Breast epithelium (tissue), 3 donors: ENCODE results near the gene TBCCD1.

ENCODE experiments used
- CTCF ChIP-seq, 3 donors: fragments of 450-650 bp; IDR thresholded peaks; one replicate each; pipeline ENCODE4 v1.5.1; 2016 to 2017; ENCODE audit warnings: antibody characterized with exemption in 3 of 3, mild to moderate bottlenecking in 3 of 3, moderate library complexity in 3 of 3
- POLR2A ChIP-seq: fragments of 450-650 bp; IDR thresholded peaks from one replicate; pipeline ENCODE4 v1.6.1; 2016; ENCODE audit warnings: antibody characterized with exemption, mild to moderate bottlenecking, moderate library complexity
- POLR2AphosphoS5 ChIP-seq, 3 donors: sonication (generic); formaldehyde crosslinking; IDR thresholded peaks; one replicate each; pipeline ENCODE4 v1.6.1; 2017; ENCODE audit warnings: antibody characterized with exemption in 3 of 3

- TF ChIP-seq CTCF (IDR thresholded peaks at IDR 0.05) (no peak), POLR2A (no peak), POLR2AphosphoS5 (IDR thresholded peaks at IDR 0.05) (no peak)
Observed at GRCh38 chr3:186580785-186581184, 13.6 kb upstream of the TBCCD1 start.
